Heart right ventricle (tissue), 16 donors: ENCODE results near the gene SPARCL1. TPM values are rescaled to one million over a fixed set of nuclear protein-coding genes. Genes with fewer than 3 reads are reported as not detected.
A peak's percentile ranks its signal among the peaks of the same experiment; 100 is the strongest.

Experiments
- ATAC-seq, 8 donors: fragments of 200-7000 bp; cut with Tn5 transposase; one replicate each; pipeline ENCODE4 v1.9.1; 2020; ENCODE audit warnings: mild to moderate bottlenecking in 8 of 8, moderate library complexity in 8 of 8, moderate number of reproducible peaks in 1 of 8
- DNase-seq, 2 donors: peaks; one replicate each; pipeline ENCODE4 v3.0.0-alpha.2; 2020
- H3K27ac ChIP-seq, 10 donors: fragments of 200-600 bp; sonication (generic) in 2 of 10; one replicate each; pipeline versions ENCODE4 v1.5.0 to v1.8.0; 2020 to 2022; ENCODE audit warnings: mild to moderate bottlenecking in 3 of 10
- H3K27me3 ChIP-seq, 7 donors: fragments of 200-600 bp; one replicate each; pipeline ENCODE4 v1.8.0; 2021 to 2022; ENCODE audit warnings: mild to moderate bottlenecking in 2 of 7
- H3K36me3 ChIP-seq, 9 donors: fragments of 200-600 bp; sonication (generic) in 1 of 9; one replicate each; pipeline versions ENCODE4 v1.5.0 to v1.8.0; 2020 to 2022; ENCODE audit warnings: mild to moderate bottlenecking in 2 of 9
- H3K4me1 ChIP-seq, 9 donors: fragments of 200-600 bp; sonication (generic) in 1 of 9; one replicate each; pipeline versions ENCODE4 v1.5.0 to v1.8.0; 2020 to 2022; ENCODE audit warnings: mild to moderate bottlenecking in 4 of 9
- H3K4me3 ChIP-seq, 10 donors: fragments of 200-600 bp; sonication (generic) in 2 of 10; one replicate each; pipeline versions ENCODE4 v1.5.0 to v1.8.0; 2020 to 2022; ENCODE audit warnings: mild to moderate bottlenecking in 7 of 10, moderate library complexity in 2 of 10
- H3K9me3 ChIP-seq, 11 donors: fragments of 200-600 bp in 10 of 11; sonication (generic) in 2 of 11; one replicate each; pipeline versions ENCODE4 v1.5.0 to v1.8.0; 2013 to 2022; ENCODE audit warnings: mild to moderate bottlenecking in 2 of 11, control low read depth in 1 of 11, moderate library complexity in 1 of 11
- WGBS, 2 donors: extraction: QIAGEN DNeasy Blood & Tissue Kit; methylation state at CpG; one replicate each; pipeline ENCODE4 v1.1.7; 2013; ENCODE audit warnings: inconsistent platforms in 1 of 2; 5-methylcytosine and 5-hydroxymethylcytosine counted together
- intact Hi-C, 10 donors: fragments of 100-400 bp; cut with DNase I; formaldehyde crosslinking; loops; one replicate each; pipeline versions ENCODE4 v1.11.1 to v1.14.2; 2022
- polyA plus RNA-seq, 2 donors: library from polyadenylated mRNA; stranded (reverse); fragments of 200-250 nt; gene quantifications; one replicate each; pipeline ENCODE4 v1.2.3, GENCODE V29; 2013
- total RNA-seq, 10 donors: library from RNA; stranded (reverse); fragmentation: NEBNext Ultra II Directional in 3 of 10; extraction: Animal tissue kit (Norgen Biotek cat#: 25700) in 3 of 10; gene quantifications; one replicate each; pipeline versions ENCODE4 v1.2.1 to v1.2.4, GENCODE V29; 2021 to 2023
- TF ChIP-seq, protein P1 (sequence below), 9 donors: fragments of 200-600 bp; sonication (generic) in 2 of 9; IDR thresholded peaks; one replicate each; pipeline versions ENCODE4 v1.5.0 to v1.8.0; 2021 to 2022; ENCODE audit warnings: antibody characterized with exemption in 9 of 9, mild to moderate bottlenecking in 5 of 9, moderate library complexity in 1 of 9
- donor health status: Arrhythmogenic right ventricular cardiomyopathy.
- donor health status: ischemic (EF 13 %, LVEDD 7.1; RV severe dilation, severe dysfunction).
- donor health status: healthy with polysubstance abuse.
- donor health status: DM: no; HTN: yes; CAD: no.
- donor health status: DM: no; HTN: no; CAD: no.
- donor health status: ischemic (EF 25% LVEDD 6.9; RV normal size, moderate dysfunction).
- donor health status: ischemic (EF 25% LVEDD 5.7; RV mildly dilated, moderate dysfunction).
- donor health status: healthy.
- donor health status: DM: yes; HTN: yes; CAD: no.
- donor health status: Ischemic cardiomyopathy.
- donor health status: ischemic (EF 35%, LVEDD 5.7; RV mildly dilated, moderate dysfunction).
- donor health status: nonischemic (EF 11% LVEDD 7.7; RV severe dilation, severe dysfunction).
- donor health status: DM: yes; HTN: yes; CAD: no.
- donor health status: PGD.
- donor health status: ischemic (EF 29% LVEDD 5.4; RV normal size, mild dysfunction).
- donor health status: nonischemic (EF 23%, LVEDD 6.1; RV moderate dilation, normal function).

The SPARCL1 gene
- total and polyA plus RNA-seq, 12 donors = 131 to 553 (median 232) TPM

- Histone ChIP-seq H3K4me3 (no peak overlapping the region), H3K9me3 (no peaks in the 10 kb centered on the region), H3K36me3 (peaks cover 0 to 31% (median 0%) of the 10 kb centered on the region in 9 donors), H3K27ac (peak overlapping the region; percentile 1 to 75 (median 33)), H3K4me1 (peaks cover 2 to 73% (median 58%) of the 10 kb centered on the region in 9 donors), H3K27me3 (no peaks in the 10 kb centered on the region)
- TF ChIP-seq, protein P1, sequence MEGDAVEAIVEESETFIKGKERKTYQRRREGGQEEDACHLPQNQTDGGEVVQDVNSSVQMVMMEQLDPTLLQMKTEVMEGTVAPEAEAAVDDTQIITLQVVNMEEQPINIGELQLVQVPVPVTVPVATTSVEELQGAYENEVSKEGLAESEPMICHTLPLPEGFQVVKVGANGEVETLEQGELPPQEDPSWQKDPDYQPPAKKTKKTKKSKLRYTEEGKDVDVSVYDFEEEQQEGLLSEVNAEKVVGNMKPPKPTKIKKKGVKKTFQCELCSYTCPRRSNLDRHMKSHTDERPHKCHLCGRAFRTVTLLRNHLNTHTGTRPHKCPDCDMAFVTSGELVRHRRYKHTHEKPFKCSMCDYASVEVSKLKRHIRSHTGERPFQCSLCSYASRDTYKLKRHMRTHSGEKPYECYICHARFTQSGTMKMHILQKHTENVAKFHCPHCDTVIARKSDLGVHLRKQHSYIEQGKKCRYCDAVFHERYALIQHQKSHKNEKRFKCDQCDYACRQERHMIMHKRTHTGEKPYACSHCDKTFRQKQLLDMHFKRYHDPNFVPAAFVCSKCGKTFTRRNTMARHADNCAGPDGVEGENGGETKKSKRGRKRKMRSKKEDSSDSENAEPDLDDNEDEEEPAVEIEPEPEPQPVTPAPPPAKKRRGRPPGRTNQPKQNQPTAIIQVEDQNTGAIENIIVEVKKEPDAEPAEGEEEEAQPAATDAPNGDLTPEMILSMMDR (IDR thresholded peaks at IDR 0.05) = no peak
- DNase-seq (peak in 1 of 2 donors; percentile 35), ATAC-seq (peak; percentile 40 to 80 (median 69))
- intact Hi-C loops = no loop called here
Measured at GRCh38 chr4:87502580-87503238, 26.5 kb downstream of the SPARCL1 start.

GRCh38 chr4:87500092-87500462, 29.1 kb downstream of the SPARCL1 start:
- H3K27me3 ChIP-seq = no peaks in the 10 kb centered on the region
- no peaks in the 10 kb centered on the region for H3K9me3 ChIP-seq
- intact Hi-C loops = no loop called here
- ATAC-seq (no peak), DNase-seq (no peak)
- H3K27ac ChIP-seq = peak overlapping the region in 6 of 10 donors; percentile 11 to 67 (median 58)
- TF ChIP-seq, protein P1 (IDR thresholded peaks at IDR 0.05) = no peak
- no peak overlapping the region for H3K4me3 ChIP-seq
- peaks cover 0 to 69% (median 52%) of the 10 kb centered on the region in 9 donors for H3K4me1 ChIP-seq
- H3K36me3 ChIP-seq = peaks cover 0 to 44% (median 9%) of the 10 kb centered on the region in 9 donors
- WGBS, 2 donors = 59 to 83% methylated on average over 4 of the region's 4 CpGs

DNA sequence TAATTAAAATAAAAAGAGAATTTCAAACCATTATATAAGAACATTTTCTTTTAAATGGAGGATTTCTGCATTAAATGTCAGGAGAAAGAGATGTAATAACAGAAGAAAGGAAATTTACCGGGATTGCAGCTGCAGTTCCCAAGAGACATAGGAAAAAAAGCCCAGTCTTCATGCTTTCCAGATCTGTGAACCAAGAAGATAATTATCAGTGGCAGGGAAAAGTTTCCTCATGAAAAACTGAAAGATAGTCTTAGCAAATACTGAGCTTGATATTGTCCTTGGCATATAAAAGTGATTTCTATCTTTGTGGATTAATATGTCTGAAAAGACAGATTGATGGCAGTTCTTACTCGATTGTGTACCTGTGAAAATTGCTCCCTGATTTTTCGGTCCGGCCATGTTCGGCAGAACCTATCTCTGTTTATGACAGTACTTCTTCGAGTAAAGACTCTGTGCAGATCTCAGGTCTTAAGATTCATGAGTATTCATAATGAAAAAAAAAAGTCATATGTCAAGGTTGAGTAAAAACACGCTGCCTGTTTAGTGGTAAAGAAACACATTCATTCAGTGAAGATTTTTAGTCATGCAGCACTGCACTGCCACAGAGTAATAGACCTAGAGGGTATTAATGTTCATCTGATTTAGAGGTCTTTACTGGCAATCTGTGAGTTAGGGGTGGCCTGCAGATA, 29.6 kb downstream of the SPARCL1 start:
- Histone ChIP-seq H3K4me1 (peaks cover 0 to 69% (median 52%) of the 10 kb centered on the region in 9 donors), H3K36me3 (peaks cover 0 to 49% (median 14%) of the 10 kb centered on the region in 9 donors), H3K4me3 (no peak overlapping the region), H3K27me3 (no peaks in the 10 kb centered on the region), H3K27ac (peak overlapping the region in 7 of 10 donors; percentile 21 to 73 (median 64)), H3K9me3 (no peaks in the 10 kb centered on the region)
- TF ChIP-seq, protein P1 (IDR thresholded peaks at IDR 0.05) = no peak
- DNase-seq (no peak), ATAC-seq (no peak)
- intact Hi-C loops = no loop called here
- WGBS, 2 donors = 66 to 78% methylated on average over 7 of the region's 7 CpGs

- ATAC-seq (no peak), DNase-seq (no peak)
- intact Hi-C loops = no loop called here
- Histone ChIP-seq H3K9me3 (no peaks in the 10 kb centered on the region), H3K4me3 (no peak overlapping the region), H3K36me3 (peaks cover 0 to 60% (median 25%) of the 10 kb centered on the region in 9 donors), H3K4me1 (peaks cover 0 to 79% (median 51%) of the 10 kb centered on the region in 9 donors), H3K27ac (peak overlapping the region in 9 of 10 donors; percentile 5 to 73 (median 52)), H3K27me3 (no peaks in the 10 kb centered on the region)
- 43 to 60% methylated on average over 5 of the region's 5 CpGs for WGBS, 2 donors
- TF ChIP-seq, protein P1 (IDR thresholded peaks at IDR 0.05) = no peak
Measured at GRCh38 chr4:87498446-87498900, 30.7 kb downstream of the SPARCL1 start.
